HepG2 (cell line): ENCODE data around the gene MMP25. TPM values are rescaled to one million over a fixed set of nuclear protein-coding genes. Genes with fewer than 3 reads are reported as not detected.

ENCODE experiments used
- DPF2 ChIP-seq: sonication (generic); formaldehyde crosslinking; IDR thresholded peaks from 2 replicates; pipeline ENCODE4 v1.4.0; 2020; ENCODE audit warnings: mild to moderate bottlenecking, low read depth, missing genetic modification reagents, borderline replicate concordance
- DR1 ChIP-seq: sonication (generic); formaldehyde crosslinking; IDR thresholded peaks from 2 replicates; pipeline ENCODE4 v1.8.0; 2021; ENCODE audit warnings: mild to moderate bottlenecking, missing genetic modification reagents, inconsistent platforms
- FOXA1 ChIP-seq, 2 experiments: fragments of 450-650 bp in 1 of 2; sonication (generic) in 1 of 2; formaldehyde crosslinking in 1 of 2; IDR thresholded peaks; 2 replicates each; pipeline versions ENCODE4 v1.4.0 to v1.6.1; 2016 to 2020; ENCODE audit warnings: missing genetic modification reagents in 1 of 2
- HOXA3 ChIP-seq: sonication (generic); formaldehyde crosslinking; IDR thresholded peaks from 2 replicates; pipeline ENCODE4 v1.5.0; 2020; ENCODE audit warnings: missing genetic modification reagents
- KDM5A ChIP-seq: fragments of 200-600 bp; sonication (generic); IDR thresholded peaks from 2 replicates; pipeline ENCODE4 v1.7.0; 2018; ENCODE audit warnings: antibody characterized with exemption, mild to moderate bottlenecking, low read length, borderline replicate concordance
- MEF2D ChIP-seq: sonication (generic); formaldehyde crosslinking; IDR thresholded peaks from 2 replicates; pipeline ENCODE4 v1.5.1; 2020; ENCODE audit warnings: mild to moderate bottlenecking, missing genetic modification reagents
- MZF1 ChIP-seq: sonication (generic); formaldehyde crosslinking; IDR thresholded peaks from 2 replicates; pipeline ENCODE4 v1.8.1; 2023; ENCODE audit warnings: mild to moderate bottlenecking, missing genetic modification reagents, borderline replicate concordance
- PAF1 ChIP-seq: IDR thresholded peaks from 2 replicates; pipeline ENCODE4 v1.6.1; 2016; ENCODE audit warnings: missing genetic modification reagents, missing compliant biosample characterization
- RXRA ChIP-seq: sonication (generic); formaldehyde crosslinking; IDR thresholded peaks from 2 replicates; pipeline ENCODE4 v1.5.1; 2020; ENCODE audit warnings: missing genetic modification reagents
- SETDB1 ChIP-seq: sonication (generic); formaldehyde crosslinking; IDR thresholded peaks from 2 replicates; pipeline ENCODE4 v1.5.1; 2020; ENCODE audit warnings: missing genetic modification reagents, mild to moderate bottlenecking, borderline replicate concordance
- SNAI1 ChIP-seq: sonication (generic); formaldehyde crosslinking; IDR thresholded peaks from 2 replicates; pipeline ENCODE4 v1.5.0; 2020; ENCODE audit warnings: mild to moderate bottlenecking, missing genetic modification reagents, borderline replicate concordance
- TSC22D2 ChIP-seq: sonication (generic); formaldehyde crosslinking; IDR thresholded peaks from 2 replicates; pipeline ENCODE4 v1.5.1; 2020; ENCODE audit warnings: missing genetic modification reagents, mild to moderate bottlenecking, borderline replicate concordance
- WIZ ChIP-seq: sonication (generic); formaldehyde crosslinking; IDR thresholded peaks from 2 replicates; pipeline ENCODE4 v1.5.1; 2020; ENCODE audit warnings: mild to moderate bottlenecking, missing genetic modification reagents
- ZFP37 ChIP-seq: sonication (generic); formaldehyde crosslinking; IDR thresholded peaks from 2 replicates; pipeline ENCODE4 v1.4.0; 2020; ENCODE audit warnings: missing genetic modification reagents, borderline replicate concordance
- ZMYM2 ChIP-seq: sonication (generic); formaldehyde crosslinking; IDR thresholded peaks from 2 replicates; pipeline ENCODE4 v1.8.0; 2022; ENCODE audit warnings: mild to moderate bottlenecking, missing genetic modification reagents
- ZNF24 ChIP-seq: fragments of 450-650 bp; IDR thresholded peaks from 2 replicates; pipeline ENCODE4 v1.6.1; 2017; ENCODE audit warnings: antibody characterized with exemption, mild to moderate bottlenecking
- ZNF354B ChIP-seq: sonication (generic); formaldehyde crosslinking; IDR thresholded peaks from 2 replicates; pipeline ENCODE4 v1.8.0; 2022; ENCODE audit warnings: mild to moderate bottlenecking, missing genetic modification reagents
- ZNF441 ChIP-seq: sonication (generic); formaldehyde crosslinking; IDR thresholded peaks from 2 replicates; pipeline ENCODE4 v1.7.0; 2021; ENCODE audit warnings: missing genetic modification reagents, borderline replicate concordance
- ZNF496 ChIP-seq: sonication (generic); formaldehyde crosslinking; IDR thresholded peaks from 2 replicates; pipeline ENCODE4 v1.8.1; 2023; ENCODE audit warnings: mild to moderate bottlenecking, moderate library complexity, missing genetic modification reagents; ENCODE audit not compliant: insufficient replicate concordance
- ZNF788 ChIP-seq: sonication (generic); formaldehyde crosslinking; IDR thresholded peaks from 2 replicates; pipeline ENCODE4 v1.5.0; 2020; ENCODE audit warnings: mild to moderate bottlenecking, missing genetic modification reagents, borderline replicate concordance
- ZNF839 ChIP-seq: sonication (generic); formaldehyde crosslinking; IDR thresholded peaks from 2 replicates; pipeline ENCODE4 v1.4.0; 2020; ENCODE audit warnings: missing genetic modification reagents, mild to moderate bottlenecking, borderline replicate concordance
- polyA plus RNA-seq, 8 experiments: library from polyadenylated mRNA; depleted of rRNA in 3 of 8; stranded (reverse) in 7 of 8; unstranded in 1 of 8; fragments of >200 nt; fragmentation: Illumina TruSeq in 4 of 8; extraction: Trizol in 4 of 8; gene quantifications; 2 replicates each; pipeline versions ENCODE4 v1.2.1 to v1.2.3, GENCODE V29; 2011 to 2016; ENCODE audit warnings: low read depth in 4 of 8, missing spikeins in 1 of 8, mixed read lengths in 1 of 8; ENCODE audit not compliant: insufficient read depth in 1 of 8
- total RNA-seq, 5 experiments: library from RNA; depleted of rRNA; stranded (reverse); fragments of >200 nt; fragmentation: Illumina TruSeq; extraction: Trizol; gene quantifications; 2 replicates each; pipeline ENCODE4 v1.2.3, GENCODE V29; 2016; ENCODE audit warnings: low read depth in 1 of 5
- TF ChIP-seq, protein P1 (sequence below): IDR thresholded peaks from 2 replicates; pipeline ENCODE4 v1.6.1; 2016; ENCODE audit warnings: missing compliant biosample characterization, missing genetic modification reagents, borderline replicate concordance
- TF ChIP-seq, protein P2 (sequence below): sonication (generic); formaldehyde crosslinking; IDR thresholded peaks from 2 replicates; pipeline ENCODE4 v1.4.0; 2020; ENCODE audit warnings: low read depth, mild to moderate bottlenecking, missing genetic modification reagents
- TF ChIP-seq, protein P3 (sequence below): sonication (generic); formaldehyde crosslinking; IDR thresholded peaks from 2 replicates; pipeline ENCODE4 v1.5.0; 2020; ENCODE audit warnings: mild to moderate bottlenecking, missing genetic modification reagents, borderline replicate concordance

Gene MMP25
- total and polyA plus RNA-seq, 2 of the 13 experiments (the other 11 are each of a cell fraction or from before 2014, with no cell fraction given), result 0.04 to 0.08 TPM

DNA sequence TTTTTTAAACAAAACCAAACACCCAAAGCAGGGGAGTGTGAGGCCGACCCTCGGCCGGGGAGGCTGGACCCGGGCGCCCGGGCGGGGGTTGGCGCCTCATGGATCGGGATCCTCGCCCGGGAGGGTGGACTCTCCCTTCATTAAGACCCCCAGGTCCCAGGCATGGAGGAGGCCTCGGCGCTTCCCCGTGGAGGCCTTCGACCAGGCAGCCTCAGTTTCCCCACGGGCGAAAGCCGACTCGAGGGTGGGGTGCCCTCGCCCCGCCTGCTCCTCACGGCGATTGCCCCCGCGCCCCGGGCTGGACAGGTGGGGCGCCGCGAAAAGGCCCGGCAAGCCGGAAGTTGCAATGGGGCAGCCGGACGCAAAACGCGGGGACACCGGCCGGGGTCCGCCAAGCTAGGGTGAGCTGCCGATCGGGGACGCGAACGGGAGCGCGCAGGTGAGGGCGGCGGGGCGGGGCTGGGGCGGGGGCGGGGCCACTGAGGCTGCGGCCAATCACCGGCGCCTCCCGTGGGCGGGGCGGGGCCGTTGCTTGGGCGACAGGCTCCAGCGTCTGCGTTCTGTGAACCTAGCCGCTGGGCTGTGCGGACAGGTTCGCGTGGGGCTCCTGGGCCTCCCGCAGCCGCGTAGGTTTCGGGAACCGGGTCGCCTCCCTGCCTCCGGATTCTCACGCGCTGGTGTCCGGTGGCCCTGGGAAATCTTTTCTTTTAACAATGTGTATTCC lies 60.0 kb downstream of the MMP25 start (continued):
- TF ChIP-seq, protein P1, sequence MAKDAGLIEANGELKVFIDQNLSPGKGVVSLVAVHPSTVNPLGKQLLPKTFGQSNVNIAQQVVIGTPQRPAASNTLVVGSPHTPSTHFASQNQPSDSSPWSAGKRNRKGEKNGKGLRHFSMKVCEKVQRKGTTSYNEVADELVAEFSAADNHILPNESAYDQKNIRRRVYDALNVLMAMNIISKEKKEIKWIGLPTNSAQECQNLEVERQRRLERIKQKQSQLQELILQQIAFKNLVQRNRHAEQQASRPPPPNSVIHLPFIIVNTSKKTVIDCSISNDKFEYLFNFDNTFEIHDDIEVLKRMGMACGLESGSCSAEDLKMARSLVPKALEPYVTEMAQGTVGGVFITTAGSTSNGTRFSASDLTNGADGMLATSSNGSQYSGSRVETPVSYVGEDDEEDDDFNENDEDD, result peak; percentile 72; the same call in 1 of the 2 replicates
- TF ChIP-seq ZNF354B (CRISPR knock-in tag) (no peak), SETDB1 (CRISPR knock-in tag) (no peak), HOXA3 (CRISPR knock-in tag) (peak; percentile 85), DR1 (peak; percentile 51; the same call in 1 of the 2 replicates), MEF2D (CRISPR knock-in tag) (peak; percentile 69), SNAI1 (CRISPR knock-in tag) (0 out of 2 replicates have a peak, but pooled peaks have one; percentile 40), ZMYM2 (CRISPR knock-in tag) (no peak), ZNF496 (CRISPR knock-in tag) (no peak), TSC22D2 (CRISPR knock-in tag) (peak; percentile 79; the same call in 1 of the 2 replicates), DPF2 (CRISPR knock-in tag) (no peak), ZNF441 (no peak), KDM5A (peak; percentile 91; the same call in 1 of the 2 replicates), MZF1 (CRISPR knock-in tag) (no peak), ZFP37 (peak; percentile 33; the same call in 1 of the 2 replicates), RXRA (CRISPR knock-in tag) (peak; percentile 63), ZNF839 (CRISPR knock-in tag) (no peak), ZNF24 (no peak), WIZ (no peak), PAF1 (CRISPR knock-in tag) (no peak), ZNF788 (CRISPR knock-in tag) (peak; percentile 80; the same call in 1 of the 2 replicates), FOXA1 (IDR thresholded peaks at IDR 0.05) (no peak), FOXA1 (CRISPR knock-in tag; IDR thresholded peaks at IDR 0.05) (no peak)
- TF ChIP-seq, protein P2, sequence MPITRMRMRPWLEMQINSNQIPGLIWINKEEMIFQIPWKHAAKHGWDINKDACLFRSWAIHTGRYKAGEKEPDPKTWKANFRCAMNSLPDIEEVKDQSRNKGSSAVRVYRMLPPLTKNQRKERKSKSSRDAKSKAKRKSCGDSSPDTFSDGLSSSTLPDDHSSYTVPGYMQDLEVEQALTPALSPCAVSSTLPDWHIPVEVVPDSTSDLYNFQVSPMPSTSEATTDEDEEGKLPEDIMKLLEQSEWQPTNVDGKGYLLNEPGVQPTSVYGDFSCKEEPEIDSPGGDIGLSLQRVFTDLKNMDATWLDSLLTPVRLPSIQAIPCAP (CRISPR knock-in tag), result no peak
- TF ChIP-seq, protein P3, sequence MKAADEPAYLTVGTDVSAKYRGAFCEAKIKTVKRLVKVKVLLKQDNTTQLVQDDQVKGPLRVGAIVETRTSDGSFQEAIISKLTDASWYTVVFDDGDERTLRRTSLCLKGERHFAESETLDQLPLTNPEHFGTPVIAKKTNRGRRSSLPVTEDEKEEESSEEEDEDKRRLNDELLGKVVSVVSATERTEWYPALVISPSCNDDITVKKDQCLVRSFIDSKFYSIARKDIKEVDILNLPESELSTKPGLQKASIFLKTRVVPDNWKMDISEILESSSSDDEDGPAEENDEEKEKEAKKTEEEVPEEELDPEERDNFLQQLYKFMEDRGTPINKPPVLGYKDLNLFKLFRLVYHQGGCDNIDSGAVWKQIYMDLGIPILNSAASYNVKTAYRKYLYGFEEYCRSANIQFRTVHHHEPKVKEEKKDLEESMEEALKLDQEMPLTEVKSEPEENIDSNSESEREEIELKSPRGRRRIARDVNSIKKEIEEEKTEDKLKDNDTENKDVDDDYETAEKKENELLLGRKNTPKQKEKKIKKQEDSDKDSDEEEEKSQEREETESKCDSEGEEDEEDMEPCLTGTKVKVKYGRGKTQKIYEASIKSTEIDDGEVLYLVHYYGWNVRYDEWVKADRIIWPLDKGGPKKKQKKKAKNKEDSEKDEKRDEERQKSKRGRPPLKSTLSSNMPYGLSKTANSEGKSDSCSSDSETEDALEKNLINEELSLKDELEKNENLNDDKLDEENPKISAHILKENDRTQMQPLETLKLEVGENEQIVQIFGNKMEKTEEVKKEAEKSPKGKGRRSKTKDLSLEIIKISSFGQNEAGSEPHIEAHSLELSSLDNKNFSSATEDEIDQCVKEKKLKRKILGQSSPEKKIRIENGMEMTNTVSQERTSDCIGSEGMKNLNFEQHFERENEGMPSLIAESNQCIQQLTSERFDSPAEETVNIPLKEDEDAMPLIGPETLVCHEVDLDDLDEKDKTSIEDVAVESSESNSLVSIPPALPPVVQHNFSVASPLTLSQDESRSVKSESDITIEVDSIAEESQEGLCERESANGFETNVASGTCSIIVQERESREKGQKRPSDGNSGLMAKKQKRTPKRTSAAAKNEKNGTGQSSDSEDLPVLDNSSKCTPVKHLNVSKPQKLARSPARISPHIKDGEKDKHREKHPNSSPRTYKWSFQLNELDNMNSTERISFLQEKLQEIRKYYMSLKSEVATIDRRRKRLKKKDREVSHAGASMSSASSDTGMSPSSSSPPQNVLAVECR (CRISPR knock-in tag), result peak; percentile 88
